ENCODE data around the gene UBE2U. TPM values are rescaled to one million over a fixed set of nuclear protein-coding genes. Genes with fewer than 3 reads are reported as not detected.
"Not testable (repeated sequence)": the region's sequence is repeated elsewhere in the genome, so short reads cannot be mapped to it uniquely, and the experiment has no call there.

The UBE2U gene
- total RNA-seq, 1 donor: not detected

DNA sequence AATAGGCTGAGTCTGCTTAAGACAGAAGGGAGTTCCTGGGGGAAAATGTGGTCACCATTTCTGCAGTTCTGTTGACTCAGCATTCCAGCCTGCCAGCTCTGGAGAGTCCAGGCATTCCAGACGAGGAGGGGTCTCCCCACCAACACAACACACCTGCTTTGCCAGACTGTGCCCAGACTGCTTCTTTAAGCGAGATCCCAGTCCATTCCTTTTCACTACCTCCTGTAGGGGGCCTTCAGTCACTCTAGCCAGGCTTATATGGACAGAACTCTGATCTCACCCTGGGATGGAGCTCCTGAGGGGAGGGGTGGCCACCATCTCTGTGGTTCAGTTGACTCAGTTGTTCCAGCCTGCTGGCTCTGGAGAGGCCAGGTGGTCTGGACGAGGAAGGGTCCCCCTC is 48.5 kb downstream of the UBE2U start:
- TF ChIP-seq, protein P1, sequence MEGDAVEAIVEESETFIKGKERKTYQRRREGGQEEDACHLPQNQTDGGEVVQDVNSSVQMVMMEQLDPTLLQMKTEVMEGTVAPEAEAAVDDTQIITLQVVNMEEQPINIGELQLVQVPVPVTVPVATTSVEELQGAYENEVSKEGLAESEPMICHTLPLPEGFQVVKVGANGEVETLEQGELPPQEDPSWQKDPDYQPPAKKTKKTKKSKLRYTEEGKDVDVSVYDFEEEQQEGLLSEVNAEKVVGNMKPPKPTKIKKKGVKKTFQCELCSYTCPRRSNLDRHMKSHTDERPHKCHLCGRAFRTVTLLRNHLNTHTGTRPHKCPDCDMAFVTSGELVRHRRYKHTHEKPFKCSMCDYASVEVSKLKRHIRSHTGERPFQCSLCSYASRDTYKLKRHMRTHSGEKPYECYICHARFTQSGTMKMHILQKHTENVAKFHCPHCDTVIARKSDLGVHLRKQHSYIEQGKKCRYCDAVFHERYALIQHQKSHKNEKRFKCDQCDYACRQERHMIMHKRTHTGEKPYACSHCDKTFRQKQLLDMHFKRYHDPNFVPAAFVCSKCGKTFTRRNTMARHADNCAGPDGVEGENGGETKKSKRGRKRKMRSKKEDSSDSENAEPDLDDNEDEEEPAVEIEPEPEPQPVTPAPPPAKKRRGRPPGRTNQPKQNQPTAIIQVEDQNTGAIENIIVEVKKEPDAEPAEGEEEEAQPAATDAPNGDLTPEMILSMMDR (IDR thresholded peaks at IDR 0.05; ENCODE audit: insufficient read depth, low read depth, low read length): peak; percentile 28
- DNase-seq (ENCODE audit: low read depth): no peak
- H3K4me3 ChIP-seq (ENCODE audit: low read depth, low read length): no peak overlapping the region

DNA sequence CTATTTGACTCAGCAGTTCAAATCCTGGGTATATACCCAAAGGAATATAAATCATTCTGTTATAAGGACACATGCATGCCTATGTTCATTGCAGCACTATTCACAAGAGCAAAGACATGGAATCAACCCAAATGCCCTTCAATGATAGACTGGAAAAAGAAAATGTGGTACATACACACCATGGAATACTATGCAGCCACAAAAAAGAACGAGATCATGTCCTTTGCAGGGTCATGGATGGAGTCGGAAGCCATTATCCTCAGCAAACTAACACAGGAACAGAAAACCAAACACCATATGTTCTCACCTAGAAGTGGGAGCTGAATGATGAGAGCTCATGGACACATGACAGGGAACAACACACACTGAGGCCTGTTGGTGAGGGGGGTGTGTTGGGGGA is 53.8 kb downstream of the UBE2U start:
- H3K4me3 ChIP-seq (ENCODE audit: low read depth, low read length); DNase-seq (ENCODE audit: low read depth): not testable (repeated sequence)

- DNase-seq (ENCODE audit: low read depth): not testable (repeated sequence)
Observed at GRCh38 chr1:64258444-64258843, 55.0 kb downstream of the UBE2U start.

DNA sequence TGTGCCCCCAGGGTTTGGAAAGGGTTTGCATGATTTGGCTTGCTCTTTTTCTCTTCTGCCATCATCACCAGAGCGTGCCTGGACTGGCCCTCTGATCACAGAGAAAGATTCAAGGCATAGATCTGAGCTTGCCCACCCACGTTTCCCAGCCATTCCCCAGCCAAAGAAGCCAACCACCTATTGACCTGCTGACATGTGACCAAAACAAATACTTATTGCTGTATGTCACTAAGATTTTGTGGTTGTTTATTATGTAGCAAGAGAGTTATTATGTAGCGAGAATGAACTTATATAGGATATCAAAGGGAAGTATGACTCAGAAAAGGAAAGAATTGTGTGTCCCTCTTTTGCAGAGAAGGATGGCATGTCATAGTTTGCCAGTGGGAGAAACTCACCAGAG is 59.9 kb downstream of the UBE2U start:
- TF ChIP-seq, protein P1 (IDR thresholded peaks at IDR 0.05; ENCODE audit: insufficient read depth, low read depth, low read length): no peak
- DNase-seq (ENCODE audit: low read depth): no peak
- no peak overlapping the region for H3K4me3 ChIP-seq (ENCODE audit: low read depth, low read length)

More at GRCh38 chr1:64258444-64258843, 55.0 kb downstream of the UBE2U start:
- not testable (repeated sequence) for H3K4me3 ChIP-seq (ENCODE audit: low read depth, low read length)

DNA sequence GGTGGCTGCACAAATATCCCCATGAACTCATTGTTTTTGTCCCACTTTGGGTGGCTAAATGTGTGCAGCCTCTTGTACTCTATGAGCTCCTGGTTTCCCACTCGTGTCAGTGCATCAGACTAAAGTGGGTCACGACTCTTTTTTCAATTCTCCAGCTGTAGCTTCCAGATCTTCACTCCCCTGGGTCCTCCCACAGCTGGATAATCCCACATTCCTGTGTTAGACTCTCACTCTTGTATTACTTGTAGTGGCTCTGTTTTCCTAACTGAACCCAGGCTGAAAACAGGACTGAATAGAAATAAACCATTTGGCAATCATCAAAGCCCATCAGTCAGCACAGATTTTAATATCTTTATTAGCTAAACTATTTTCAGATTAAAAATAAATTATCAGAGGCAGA is 60.4 kb downstream of the UBE2U start:
- no peak for DNase-seq (ENCODE audit: low read depth)
- TF ChIP-seq, protein P1 (IDR thresholded peaks at IDR 0.05; ENCODE audit: insufficient read depth, low read depth, low read length): no peak
- H3K4me3 ChIP-seq (ENCODE audit: low read depth, low read length): no peak overlapping the region

- TF ChIP-seq, protein P1 (IDR thresholded peaks at IDR 0.05; ENCODE audit: insufficient read depth, low read depth, low read length): no peak
- no peak overlapping the region for H3K4me3 ChIP-seq (ENCODE audit: low read depth, low read length)
- no peak for DNase-seq (ENCODE audit: low read depth)
Observed at GRCh38 chr1:64265141-64265540, 61.7 kb downstream of the UBE2U start.

DNA sequence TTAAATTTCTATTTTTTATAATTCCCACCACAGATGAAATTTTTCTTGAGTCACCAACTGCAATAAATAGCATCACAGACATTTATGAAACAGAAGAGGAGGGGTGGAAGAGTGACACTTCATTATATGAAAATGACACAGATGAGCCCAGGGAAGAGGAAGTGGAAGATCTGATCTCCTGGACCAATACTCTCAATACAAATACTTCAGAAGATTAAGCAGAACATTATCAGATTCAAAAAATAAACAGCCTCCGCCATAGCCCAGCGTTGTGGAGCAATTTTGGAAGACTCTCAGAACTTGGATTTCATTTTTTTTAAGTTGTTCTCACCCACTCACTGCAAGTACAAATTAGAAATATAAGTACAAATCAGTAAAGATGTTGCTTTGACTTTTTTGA is 63.6 kb downstream of the UBE2U start:
- H3K4me3 ChIP-seq (ENCODE audit: low read depth, low read length): no peak overlapping the region
- TF ChIP-seq, protein P1 (IDR thresholded peaks at IDR 0.05; ENCODE audit: insufficient read depth, low read depth, low read length): no peak
- no peak for DNase-seq (ENCODE audit: low read depth)

DNA sequence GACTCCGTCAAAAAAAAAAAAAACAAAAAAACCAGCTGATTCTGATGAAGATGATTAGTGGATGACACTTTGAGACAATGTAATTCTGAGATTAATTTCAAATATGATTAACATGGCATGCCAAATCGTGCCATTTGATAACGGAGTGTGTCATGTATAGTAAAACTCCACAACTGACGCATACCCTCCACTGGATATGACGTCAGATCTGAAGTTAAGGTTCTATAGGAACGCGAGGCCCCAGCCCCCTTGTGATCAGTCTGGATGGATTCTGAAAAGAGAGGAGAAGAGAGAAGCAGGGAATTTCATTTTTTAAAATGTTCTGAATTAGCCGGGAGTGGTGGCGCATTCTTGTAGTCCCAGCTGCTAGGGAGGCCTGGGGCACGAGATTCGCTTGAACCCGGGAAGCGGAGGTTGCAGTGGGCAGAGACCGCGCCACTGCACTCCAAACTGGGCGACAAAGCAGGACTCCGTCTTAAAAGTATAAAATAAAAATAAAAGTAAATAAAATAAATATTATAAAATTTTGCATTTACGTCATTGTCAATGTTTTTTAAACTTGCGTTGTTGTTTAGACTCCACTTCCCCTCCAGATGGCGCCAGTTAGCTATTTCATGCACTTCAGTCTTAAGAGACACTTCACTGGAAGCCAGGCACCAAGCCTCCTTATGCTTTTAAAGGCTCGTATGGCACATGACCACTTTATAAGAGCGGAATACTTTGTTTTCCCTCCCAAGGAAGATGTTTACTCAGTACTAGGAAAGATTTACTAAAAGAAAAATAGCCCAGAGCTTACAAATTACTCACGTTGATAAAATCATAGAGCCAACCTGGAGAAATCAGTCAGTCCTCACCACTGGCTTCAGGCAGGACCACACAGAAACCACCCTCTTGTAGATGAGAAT is 65.5 kb downstream of the UBE2U start:
- peak overlapping the region; percentile 16 for H3K4me3 ChIP-seq (ENCODE audit: low read depth, low read length)
- DNase-seq (ENCODE audit: low read depth): peak; percentile 86
- TF ChIP-seq, protein P1 (IDR thresholded peaks at IDR 0.05; ENCODE audit: insufficient read depth, low read depth, low read length): peak; percentile 76
